GM12892 (cell line): ENCODE data around the gene ARID3A.

ENCODE experiments used
- POLR2A ChIP-seq: IDR thresholded peaks from 2 replicates; pipeline ENCODE4 v1.6.1; 2011; ENCODE audit warnings: low read depth, low read length, control low read depth
- POLR2AphosphoS5 ChIP-seq: IDR thresholded peaks from 2 replicates; pipeline ENCODE4 v1.6.1; 2011; ENCODE audit warnings: low read depth, low read length, control low read depth
- TAF1 ChIP-seq: IDR thresholded peaks from 2 replicates; pipeline ENCODE4 v1.6.1; 2011; ENCODE audit warnings: low read depth, mild to moderate bottlenecking, control low read depth, low read length, borderline replicate concordance

DNA sequence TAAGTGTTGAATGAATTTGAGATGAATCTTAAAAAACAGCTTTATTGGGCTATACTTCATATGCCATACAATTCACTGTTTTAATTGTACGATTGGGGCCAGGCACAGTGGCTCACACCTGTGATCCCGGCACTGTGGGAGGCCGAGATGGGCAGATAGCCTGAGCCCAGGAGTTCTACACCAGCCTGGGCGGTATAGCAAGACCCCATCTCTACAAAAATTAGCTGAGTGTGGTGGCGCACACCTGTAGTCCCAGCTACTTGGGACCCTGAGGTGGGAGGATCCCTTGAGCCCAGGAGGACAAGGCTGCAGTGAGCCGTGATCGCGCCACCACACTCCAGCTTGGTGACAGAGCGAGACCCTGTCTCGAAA is 10.3 kb downstream of the ARID3A start:
- TF ChIP-seq POLR2AphosphoS5, result no peak
- no peak for TF ChIP-seq TAF1
- TF ChIP-seq POLR2A, result no peak
